NB4 (cell line): ENCODE results near the gene APEH.

Experiments
- DNase-seq: peaks from one replicate; pipeline ENCODE4 v3.0.0; 2010; ENCODE audit warnings: low read depth
- H3K4me3 ChIP-seq: one replicate; pipeline ENCODE4 v1.5.1; 2011; ENCODE audit warnings: mild to moderate bottlenecking, low read depth, low read length, moderate library complexity
- CTCF ChIP-seq: IDR thresholded peaks from one replicate; pipeline ENCODE4 v1.5.1; 2012; ENCODE audit warnings: low read depth, low read length
- MAX ChIP-seq: IDR thresholded peaks from 2 replicates; pipeline ENCODE4 v1.6.1; 2011; ENCODE audit warnings: low read depth, low read length
- MYC ChIP-seq: IDR thresholded peaks from 2 replicates; pipeline ENCODE4 v1.6.1; 2011; ENCODE audit warnings: low read depth, low read length
- POLR2A ChIP-seq: IDR thresholded peaks from 2 replicates; pipeline ENCODE4 v1.6.1; 2011; ENCODE audit warnings: mild to moderate bottlenecking; ENCODE audit not compliant: insufficient read length; ENCODE audit errors: extremely low read depth

The APEH gene

GRCh38 chr3:49727154-49727923, 53.2 kb downstream of the APEH start:
- H3K4me3 ChIP-seq: no peak overlapping the region
- DNase-seq: no peak
- TF ChIP-seq MYC (no peak), POLR2A (no peak), MAX (no peak), CTCF (no peak)

GRCh38 chr3:49727924-49728361, 53.8 kb downstream of the APEH start:
- no peak for DNase-seq
- no peak for TF ChIP-seq MAX
- no peak overlapping the region for H3K4me3 ChIP-seq

GRCh38 chr3:49729966-49730609, 55.9 kb downstream of the APEH start:
- DNase-seq: no peak
- H3K4me3 ChIP-seq: no peak overlapping the region
- TF ChIP-seq POLR2A: no peak
- no peak for TF ChIP-seq CTCF
- TF ChIP-seq MAX: no peak
- no peak for TF ChIP-seq MYC

- TF ChIP-seq MYC: no peak
- no peak for TF ChIP-seq MAX
- TF ChIP-seq CTCF: no peak
- no peak for TF ChIP-seq POLR2A
- H3K4me3 ChIP-seq: no peak overlapping the region
- no peak for DNase-seq
These were observed 58.4 kb downstream of the APEH start for GRCh38 chr3:49732597-49732996.

GRCh38 chr3:49733551-49733950, 59.4 kb downstream of the APEH start:
- no peak for TF ChIP-seq MAX
- no peak for TF ChIP-seq CTCF
- no peak for TF ChIP-seq POLR2A
- no peak for TF ChIP-seq MYC
- no peak overlapping the region for H3K4me3 ChIP-seq
- no peak for DNase-seq
